Breast epithelium (tissue), 3 donors: Measurements from ENCODE around the gene NUMBL.

Experiments used
- POLR2A ChIP-seq: fragments of 450-650 bp; IDR thresholded peaks from one replicate; pipeline ENCODE4 v1.6.1; 2016; ENCODE audit warnings: antibody characterized with exemption, mild to moderate bottlenecking, moderate library complexity
- TF ChIP-seq, protein P1 (sequence below), 3 donors: fragments of 450-650 bp; IDR thresholded peaks; one replicate each; pipeline ENCODE4 v1.5.1; 2016 to 2017; ENCODE audit warnings: antibody characterized with exemption in 3 of 3, mild to moderate bottlenecking in 3 of 3, moderate library complexity in 3 of 3

DNA sequence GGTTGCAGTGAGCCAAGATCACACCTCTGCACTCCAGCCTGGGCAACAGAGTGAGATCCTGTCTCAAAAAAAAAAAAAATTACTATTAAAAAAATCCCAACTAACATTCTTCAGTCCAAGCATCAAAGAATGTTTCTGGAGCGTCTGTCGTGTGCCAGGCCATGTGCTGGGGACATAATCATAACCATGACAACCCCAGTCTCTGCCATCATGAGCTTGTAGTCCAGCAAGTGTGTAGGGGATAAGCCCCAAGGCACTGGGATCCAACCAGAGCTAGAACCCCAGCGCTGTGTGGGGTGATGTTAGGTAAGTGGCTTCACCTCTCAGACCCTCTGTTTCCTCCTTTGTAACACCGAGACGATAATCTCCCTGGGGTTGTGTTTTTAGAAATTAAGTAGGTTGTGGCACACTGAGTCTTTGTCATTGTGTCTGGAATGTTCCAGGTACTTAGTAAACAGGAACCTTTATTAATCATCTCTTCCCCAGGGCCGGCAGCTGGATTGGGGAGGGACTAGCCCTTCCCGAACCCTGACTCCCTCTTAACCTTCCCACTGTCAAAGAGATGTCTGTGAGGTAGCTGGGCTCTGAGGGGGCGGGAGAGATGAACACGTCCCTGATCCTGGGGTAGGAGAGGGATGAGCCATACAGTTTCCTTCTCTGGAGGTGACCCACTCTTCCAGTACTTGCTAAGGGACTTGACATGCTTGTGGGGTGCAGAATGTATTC, 31.6 kb upstream of the NUMBL start:
- TF ChIP-seq, protein P1, sequence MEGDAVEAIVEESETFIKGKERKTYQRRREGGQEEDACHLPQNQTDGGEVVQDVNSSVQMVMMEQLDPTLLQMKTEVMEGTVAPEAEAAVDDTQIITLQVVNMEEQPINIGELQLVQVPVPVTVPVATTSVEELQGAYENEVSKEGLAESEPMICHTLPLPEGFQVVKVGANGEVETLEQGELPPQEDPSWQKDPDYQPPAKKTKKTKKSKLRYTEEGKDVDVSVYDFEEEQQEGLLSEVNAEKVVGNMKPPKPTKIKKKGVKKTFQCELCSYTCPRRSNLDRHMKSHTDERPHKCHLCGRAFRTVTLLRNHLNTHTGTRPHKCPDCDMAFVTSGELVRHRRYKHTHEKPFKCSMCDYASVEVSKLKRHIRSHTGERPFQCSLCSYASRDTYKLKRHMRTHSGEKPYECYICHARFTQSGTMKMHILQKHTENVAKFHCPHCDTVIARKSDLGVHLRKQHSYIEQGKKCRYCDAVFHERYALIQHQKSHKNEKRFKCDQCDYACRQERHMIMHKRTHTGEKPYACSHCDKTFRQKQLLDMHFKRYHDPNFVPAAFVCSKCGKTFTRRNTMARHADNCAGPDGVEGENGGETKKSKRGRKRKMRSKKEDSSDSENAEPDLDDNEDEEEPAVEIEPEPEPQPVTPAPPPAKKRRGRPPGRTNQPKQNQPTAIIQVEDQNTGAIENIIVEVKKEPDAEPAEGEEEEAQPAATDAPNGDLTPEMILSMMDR (IDR thresholded peaks at IDR 0.05) = no peak
- TF ChIP-seq POLR2A = no peak
